HepG2 (cell line): Measurements from ENCODE around the gene SNHG17. TPM values are rescaled to one million over a fixed set of nuclear protein-coding genes. Genes with fewer than 3 reads are reported as not detected.

ENCODE experiments used
- AHDC1 ChIP-seq: sonication (generic); formaldehyde crosslinking; IDR thresholded peaks from 2 replicates; pipeline ENCODE4 v1.5.1; 2020; ENCODE audit warnings: mild to moderate bottlenecking, missing genetic modification reagents, borderline replicate concordance
- CBX2 ChIP-seq, 2 experiments: fragments of 200-600 bp in 1 of 2; sonication (generic); formaldehyde crosslinking in 1 of 2; IDR thresholded peaks; 2 replicates each; pipeline versions ENCODE4 v1.7.0 to v1.8.1; 2018 to 2022; ENCODE audit warnings: low read depth in 2 of 2, low read length in 1 of 2, mild to moderate bottlenecking in 1 of 2, missing genetic modification reagents in 1 of 2
- CENPBD1 ChIP-seq: sonication (generic); formaldehyde crosslinking; IDR thresholded peaks from 2 replicates; pipeline ENCODE4 v1.8.0; 2022; ENCODE audit warnings: missing genetic modification reagents, low read depth, mild to moderate bottlenecking, borderline replicate concordance
- FOXA1 ChIP-seq, 2 experiments: fragments of 450-650 bp in 1 of 2; sonication (generic) in 1 of 2; formaldehyde crosslinking in 1 of 2; IDR thresholded peaks; 2 replicates each; pipeline versions ENCODE4 v1.4.0 to v1.6.1; 2016 to 2020; ENCODE audit warnings: missing genetic modification reagents in 1 of 2
- FOXO1 ChIP-seq: sonication (generic); formaldehyde crosslinking; IDR thresholded peaks from 2 replicates; pipeline ENCODE4 v1.4.0; 2020; ENCODE audit warnings: missing genetic modification reagents
- PHF5A ChIP-seq: IDR thresholded peaks from one replicate; pipeline ENCODE4 v1.6.1; 2018; ENCODE audit warnings: low read depth, missing genetic modification reagents; ENCODE audit not compliant: unreplicated experiment
- RCOR2 ChIP-seq: IDR thresholded peaks from 2 replicates; pipeline ENCODE4 v1.6.1; 2016; ENCODE audit warnings: missing biosample characterization, missing genetic modification reagents
- SAFB2 ChIP-seq: sonication (generic); formaldehyde crosslinking; IDR thresholded peaks from 2 replicates; pipeline ENCODE4 v1.5.1; 2020; ENCODE audit warnings: missing genetic modification reagents, low read depth, mild to moderate bottlenecking, borderline replicate concordance
- SMYD3 ChIP-seq: sonication (generic); formaldehyde crosslinking; IDR thresholded peaks from 2 replicates; pipeline ENCODE4 v1.8.1; 2023; ENCODE audit warnings: mild to moderate bottlenecking, missing genetic modification reagents
- ZEB1 ChIP-seq: IDR thresholded peaks from 2 replicates; pipeline ENCODE4 v1.6.1; 2012; ENCODE audit warnings: mild to moderate bottlenecking, low read depth, inconsistent platforms; ENCODE audit not compliant: insufficient replicate concordance
- ZNF3 ChIP-seq: IDR thresholded peaks from 2 replicates; pipeline ENCODE4 v1.7.0; 2017; ENCODE audit warnings: inconsistent platforms
- ZNF354B ChIP-seq: sonication (generic); formaldehyde crosslinking; IDR thresholded peaks from 2 replicates; pipeline ENCODE4 v1.8.0; 2022; ENCODE audit warnings: mild to moderate bottlenecking, missing genetic modification reagents
- ZNF430 ChIP-seq: sonication (generic); formaldehyde crosslinking; IDR thresholded peaks from 2 replicates; pipeline ENCODE4 v1.9.0; 2021; ENCODE audit warnings: mild to moderate bottlenecking, missing genetic modification reagents
- ZNF576 ChIP-seq: sonication (generic); formaldehyde crosslinking; IDR thresholded peaks from 2 replicates; pipeline ENCODE4 v1.4.0; 2020; ENCODE audit warnings: mild to moderate bottlenecking, missing genetic modification reagents
- ZNF768 ChIP-seq: sonication (generic); formaldehyde crosslinking; IDR thresholded peaks from 2 replicates; pipeline ENCODE4 v1.4.0; 2020; ENCODE audit warnings: missing genetic modification reagents
- polyA plus RNA-seq, 8 experiments: library from polyadenylated mRNA; depleted of rRNA in 3 of 8; stranded (reverse) in 7 of 8; unstranded in 1 of 8; fragments of >200 nt; fragmentation: Illumina TruSeq in 4 of 8; extraction: Trizol in 4 of 8; gene quantifications; 2 replicates each; pipeline versions ENCODE4 v1.2.1 to v1.2.3, GENCODE V29; 2011 to 2016; ENCODE audit warnings: low read depth in 4 of 8, missing spikeins in 1 of 8, mixed read lengths in 1 of 8; ENCODE audit not compliant: insufficient read depth in 1 of 8
- total RNA-seq, 5 experiments: library from RNA; depleted of rRNA; stranded (reverse); fragments of >200 nt; fragmentation: Illumina TruSeq; extraction: Trizol; gene quantifications; 2 replicates each; pipeline ENCODE4 v1.2.3, GENCODE V29; 2016; ENCODE audit warnings: low read depth in 1 of 5
- TF ChIP-seq, protein P1 (sequence below): sonication (generic); formaldehyde crosslinking; IDR thresholded peaks from 2 replicates; pipeline ENCODE4 v1.4.0; 2020; ENCODE audit warnings: missing genetic modification reagents, borderline replicate concordance
- TF ChIP-seq, protein P2 (sequence below): sonication (generic); formaldehyde crosslinking; IDR thresholded peaks from 2 replicates; pipeline ENCODE4 v1.4.0; 2020; ENCODE audit warnings: missing genetic modification reagents

The SNHG17 gene
- total and polyA plus RNA-seq, 2 of the 13 experiments (the other 11 are each of a cell fraction or from before 2014, with no cell fraction given) = 26.2 to 41.2 TPM

GRCh38 chr20:38434770-38435554 lies at the start of gene SNHG17 (continued):
- TF ChIP-seq AHDC1 = peak; percentile 83
- peak; percentile 81 for TF ChIP-seq RCOR2
- TF ChIP-seq CBX2 (IDR thresholded peaks at IDR 0.05; ENCODE audit: low read depth, low read length) = no peak
- TF ChIP-seq CBX2 (CRISPR knock-in tag; IDR thresholded peaks at IDR 0.05; ENCODE audit: low read depth) = peak; percentile 93
- TF ChIP-seq ZNF576 (CRISPR knock-in tag) = peak; percentile 95; the same call in 1 of the 2 replicates
- TF ChIP-seq SAFB2 (CRISPR knock-in tag) = peak; percentile 99
- TF ChIP-seq ZNF430 = peak; percentile 97; the same call in 1 of the 2 replicates
- TF ChIP-seq, protein P1, sequence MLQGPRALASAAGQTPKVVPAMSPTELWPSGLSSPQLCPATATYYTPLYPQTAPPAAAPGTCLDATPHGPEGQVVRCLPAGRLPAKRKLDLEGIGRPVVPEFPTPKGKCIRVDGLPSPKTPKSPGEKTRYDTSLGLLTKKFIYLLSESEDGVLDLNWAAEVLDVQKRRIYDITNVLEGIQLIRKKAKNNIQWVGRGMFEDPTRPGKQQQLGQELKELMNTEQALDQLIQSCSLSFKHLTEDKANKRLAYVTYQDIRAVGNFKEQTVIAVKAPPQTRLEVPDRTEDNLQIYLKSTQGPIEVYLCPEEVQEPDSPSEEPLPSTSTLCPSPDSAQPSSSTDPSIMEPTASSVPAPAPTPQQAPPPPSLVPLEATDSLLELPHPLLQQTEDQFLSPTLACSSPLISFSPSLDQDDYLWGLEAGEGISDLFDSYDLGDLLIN (CRISPR knock-in tag) = peak; percentile 99
- peak; percentile 99 for TF ChIP-seq ZNF354B (CRISPR knock-in tag)
- TF ChIP-seq FOXO1 = peak; percentile 94
- peak; percentile 99 for TF ChIP-seq PHF5A
- TF ChIP-seq ZNF3 (CRISPR knock-in tag) = no peak
- peak; percentile 98; the same call in 1 of the 2 replicates for TF ChIP-seq SMYD3
- TF ChIP-seq ZEB1 = no peak
- no peak for TF ChIP-seq FOXA1 (IDR thresholded peaks at IDR 0.05)
- TF ChIP-seq FOXA1 (CRISPR knock-in tag; IDR thresholded peaks at IDR 0.05) = peak; percentile 82
- no peak; the same call in 1 of the 2 replicates for TF ChIP-seq CENPBD1 (CRISPR knock-in tag)
- TF ChIP-seq, protein P2, sequence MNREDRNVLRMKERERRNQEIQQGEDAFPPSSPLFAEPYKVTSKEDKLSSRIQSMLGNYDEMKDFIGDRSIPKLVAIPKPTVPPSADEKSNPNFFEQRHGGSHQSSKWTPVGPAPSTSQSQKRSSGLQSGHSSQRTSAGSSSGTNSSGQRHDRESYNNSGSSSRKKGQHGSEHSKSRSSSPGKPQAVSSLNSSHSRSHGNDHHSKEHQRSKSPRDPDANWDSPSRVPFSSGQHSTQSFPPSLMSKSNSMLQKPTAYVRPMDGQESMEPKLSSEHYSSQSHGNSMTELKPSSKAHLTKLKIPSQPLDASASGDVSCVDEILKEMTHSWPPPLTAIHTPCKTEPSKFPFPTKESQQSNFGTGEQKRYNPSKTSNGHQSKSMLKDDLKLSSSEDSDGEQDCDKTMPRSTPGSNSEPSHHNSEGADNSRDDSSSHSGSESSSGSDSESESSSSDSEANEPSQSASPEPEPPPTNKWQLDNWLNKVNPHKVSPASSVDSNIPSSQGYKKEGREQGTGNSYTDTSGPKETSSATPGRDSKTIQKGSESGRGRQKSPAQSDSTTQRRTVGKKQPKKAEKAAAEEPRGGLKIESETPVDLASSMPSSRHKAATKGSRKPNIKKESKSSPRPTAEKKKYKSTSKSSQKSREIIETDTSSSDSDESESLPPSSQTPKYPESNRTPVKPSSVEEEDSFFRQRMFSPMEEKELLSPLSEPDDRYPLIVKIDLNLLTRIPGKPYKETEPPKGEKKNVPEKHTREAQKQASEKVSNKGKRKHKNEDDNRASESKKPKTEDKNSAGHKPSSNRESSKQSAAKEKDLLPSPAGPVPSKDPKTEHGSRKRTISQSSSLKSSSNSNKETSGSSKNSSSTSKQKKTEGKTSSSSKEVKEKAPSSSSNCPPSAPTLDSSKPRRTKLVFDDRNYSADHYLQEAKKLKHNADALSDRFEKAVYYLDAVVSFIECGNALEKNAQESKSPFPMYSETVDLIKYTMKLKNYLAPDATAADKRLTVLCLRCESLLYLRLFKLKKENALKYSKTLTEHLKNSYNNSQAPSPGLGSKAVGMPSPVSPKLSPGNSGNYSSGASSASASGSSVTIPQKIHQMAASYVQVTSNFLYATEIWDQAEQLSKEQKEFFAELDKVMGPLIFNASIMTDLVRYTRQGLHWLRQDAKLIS (CRISPR knock-in tag) = no peak; the same call in none of the 2 replicates
- peak; percentile 91 for TF ChIP-seq ZNF768 (CRISPR knock-in tag)
